ENCODE results near the gene ELL3.
"Not testable (repeated sequence)": the region's sequence is repeated elsewhere in the genome, so short reads cannot be mapped to it uniquely, and the experiment has no call there.

Gene ELL3

DNA sequence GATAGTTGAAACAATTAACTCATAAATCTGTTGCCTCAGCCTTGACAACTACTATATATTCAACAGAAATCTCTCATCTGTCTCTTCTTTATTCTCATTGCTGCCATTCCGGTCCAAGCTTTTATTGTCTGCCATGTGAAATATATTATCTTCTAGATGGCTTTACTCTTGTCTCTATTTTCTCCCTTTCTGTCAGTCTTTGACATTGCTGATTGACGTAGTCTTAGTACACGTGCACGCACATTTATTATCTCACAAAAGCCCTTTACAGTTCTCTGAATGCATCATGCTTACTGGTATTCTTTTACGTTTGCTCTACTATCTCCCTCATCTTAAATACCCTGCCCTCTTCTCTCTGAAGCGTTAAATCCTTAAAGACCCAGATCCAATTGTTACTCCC lies 24.9 kb downstream of the ELL3 start:
- Histone ChIP-seq H3K79me1 (ENCODE audit: low read depth, low read length) (peaks cover 3% of the 10 kb centered on the region), H3K4me3 (ENCODE audit: low read length in 2 of 2) (no peak overlapping the region), H3K27me3 (ENCODE audit: control insufficient read depth in 3 of 3, insufficient read depth in 3 of 3, low read depth in 1 of 3, low read length in 3 of 3) (no peaks in the 10 kb centered on the region), H2BK120ac (ENCODE audit: low read depth, low read length) (no peak overlapping the region), H2BK5ac (ENCODE audit: low read length) (no peak overlapping the region), H3K9me3 (replicated peaks in 1 of 2; ENCODE audit: control insufficient read depth in 2 of 2, insufficient read depth in 1 of 2, low read depth in 1 of 2, low read length in 2 of 2) (no peaks in the 10 kb centered on the region), H3K4me2 (ENCODE audit: insufficient read depth, low read length, poor library complexity, severe bottlenecking) (no peak overlapping the region), H3K27ac (replicated peaks; ENCODE audit: low read length) (no peak overlapping the region), H3K23ac (ENCODE audit: low read depth, low read length, poor library complexity) (no peak overlapping the region), H3K4ac (ENCODE audit: low read length) (no peak overlapping the region), H3K36me3 (replicated peaks in 1 of 2; ENCODE audit: control insufficient read depth in 2 of 2, insufficient read depth in 2 of 2, low read length in 2 of 2) (peaks cover 9 to 82% of the 10 kb centered on the region in 2 donors), H3K18ac (ENCODE audit: low read length) (no peak overlapping the region), H2BK15ac (ENCODE audit: low read length) (no peak overlapping the region), H3K14ac (ENCODE audit: low read length) (no peak overlapping the region), H4K8ac (ENCODE audit: low read depth, low read length) (no peak overlapping the region), H4K91ac (ENCODE audit: low read depth, low read length, poor library complexity) (no peak overlapping the region), H3K4me1 (ENCODE audit: control insufficient read depth in 2 of 2, insufficient read depth in 1 of 2, low read depth in 1 of 2, low read length in 2 of 2) (peaks cover 0 to 3% of the 10 kb centered on the region in 2 donors), H3K9ac (ENCODE audit: low read depth, low read length, poor library complexity) (no peak overlapping the region), H2AK5ac (ENCODE audit: low read depth, low read length) (no peak overlapping the region), H2AFZ (ENCODE audit: low read length) (no peak overlapping the region), H2BK12ac (ENCODE audit: low read length) (no peak overlapping the region)
- no CpG with 5 or more reads among the region's 6 CpGs for WGBS, 2 donors (ENCODE audit: extremely low coverage in 2 of 2, insufficient read length in 2 of 2, insufficient replicate concordance in 1 of 2)
- DNase-seq (ENCODE audit: low spot score), result no peak

DNA sequence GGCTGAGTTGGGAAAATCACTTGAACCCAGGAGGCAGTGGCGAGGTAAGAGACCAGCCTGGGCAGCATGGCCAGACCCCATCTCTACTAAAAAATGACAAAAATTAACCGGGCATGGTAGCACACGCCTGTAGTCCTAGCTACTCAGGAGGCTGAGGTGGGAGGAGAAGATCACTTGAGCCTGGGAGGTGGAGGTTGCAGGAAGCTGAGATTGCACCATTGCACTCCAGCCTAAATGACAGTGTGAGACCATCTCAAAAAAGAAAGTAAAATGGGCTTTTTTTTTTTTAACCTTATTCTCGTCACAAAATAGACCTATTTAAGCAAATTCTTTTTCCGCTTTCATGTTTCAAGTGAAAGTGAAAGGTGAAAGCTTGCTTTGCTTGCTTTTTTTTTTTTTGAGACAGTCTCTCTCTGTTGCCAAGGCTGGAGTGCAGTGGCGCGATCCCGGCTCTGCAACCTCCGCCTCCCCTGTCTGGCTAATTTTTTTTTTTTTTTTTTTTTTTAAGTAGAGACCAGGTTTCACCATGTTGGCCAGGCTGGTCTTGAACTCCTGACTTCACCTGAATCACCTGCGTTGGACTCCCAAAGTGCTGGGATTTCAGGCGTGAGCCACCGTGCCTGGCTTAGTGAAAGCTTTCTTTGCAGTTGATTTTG lies 26.9 kb downstream of the ELL3 start:
- no CpG with 5 or more reads among the region's 12 CpGs for WGBS, 2 donors (ENCODE audit: extremely low coverage in 2 of 2, insufficient read length in 2 of 2, insufficient replicate concordance in 1 of 2)
- H2BK120ac ChIP-seq (ENCODE audit: low read depth, low read length), result no peak overlapping the region
- H2BK5ac ChIP-seq (ENCODE audit: low read length), result no peak overlapping the region
- no peak overlapping the region for H4K91ac ChIP-seq (ENCODE audit: low read depth, low read length, poor library complexity)
- peaks cover 0 to 3% of the 10 kb centered on the region in 2 donors for H3K4me1 ChIP-seq (ENCODE audit: control insufficient read depth in 2 of 2, insufficient read depth in 1 of 2, low read depth in 1 of 2, low read length in 2 of 2)
- no peak overlapping the region for H2BK12ac ChIP-seq (ENCODE audit: low read length)
- H3K4me3 ChIP-seq (ENCODE audit: low read length in 2 of 2), result no peak overlapping the region
- no peak overlapping the region for H4K8ac ChIP-seq (ENCODE audit: low read depth, low read length)
- H3K79me1 ChIP-seq (ENCODE audit: low read depth, low read length), result peaks cover 3% of the 10 kb centered on the region
- no peak for DNase-seq (ENCODE audit: low spot score)
- H3K27ac ChIP-seq (replicated peaks; ENCODE audit: low read length), result no peak overlapping the region
- no peaks in the 10 kb centered on the region for H3K27me3 ChIP-seq (ENCODE audit: control insufficient read depth in 3 of 3, insufficient read depth in 3 of 3, low read depth in 1 of 3, low read length in 3 of 3)
- no peaks in the 10 kb centered on the region for H3K9me3 ChIP-seq (replicated peaks in 1 of 2; ENCODE audit: control insufficient read depth in 2 of 2, insufficient read depth in 1 of 2, low read depth in 1 of 2, low read length in 2 of 2)
- no peak overlapping the region for H3K14ac ChIP-seq (ENCODE audit: low read length)
- H2AK5ac ChIP-seq (ENCODE audit: low read depth, low read length), result no peak overlapping the region
- no peak overlapping the region for H3K4me2 ChIP-seq (ENCODE audit: insufficient read depth, low read length, poor library complexity, severe bottlenecking)
- H3K18ac ChIP-seq (ENCODE audit: low read length), result no peak overlapping the region
- H2BK15ac ChIP-seq (ENCODE audit: low read length), result no peak overlapping the region
- no peak overlapping the region for H3K4ac ChIP-seq (ENCODE audit: low read length)
- peaks cover 9 to 61% of the 10 kb centered on the region in 2 donors for H3K36me3 ChIP-seq (replicated peaks in 1 of 2; ENCODE audit: control insufficient read depth in 2 of 2, insufficient read depth in 2 of 2, low read length in 2 of 2)
- H3K9ac ChIP-seq (ENCODE audit: low read depth, low read length, poor library complexity), result no peak overlapping the region
- no peak overlapping the region for H2AFZ ChIP-seq (ENCODE audit: low read length)
- no peak overlapping the region for H3K23ac ChIP-seq (ENCODE audit: low read depth, low read length, poor library complexity)

DNA sequence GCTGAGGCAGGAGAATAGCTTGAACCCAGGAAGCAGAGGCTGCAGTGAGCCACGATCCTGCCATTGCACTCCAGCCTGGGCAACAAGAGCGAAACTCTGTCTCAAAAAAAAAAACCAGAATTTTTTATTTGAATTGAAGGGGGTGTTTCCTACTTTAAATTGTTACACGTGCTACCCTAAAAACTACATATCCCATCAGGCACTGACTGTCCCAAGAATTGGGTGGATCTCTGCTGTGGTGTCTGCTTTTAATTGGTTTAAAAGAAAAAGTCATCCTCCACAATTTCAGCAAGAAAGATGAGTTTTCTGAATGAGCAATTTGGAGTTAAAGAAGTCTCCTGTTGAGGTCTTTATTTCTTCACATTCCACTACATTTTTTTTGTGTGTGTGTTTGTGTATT lies 28.4 kb downstream of the ELL3 start:
- Histone ChIP-seq H3K79me1 (ENCODE audit: low read depth, low read length) (peaks cover 3% of the 10 kb centered on the region), H3K23ac (ENCODE audit: low read depth, low read length, poor library complexity) (no peak overlapping the region), H3K27ac (replicated peaks; ENCODE audit: low read length) (no peak overlapping the region), H3K9me3 (replicated peaks in 1 of 2; ENCODE audit: control insufficient read depth in 2 of 2, insufficient read depth in 1 of 2, low read depth in 1 of 2, low read length in 2 of 2) (no peaks in the 10 kb centered on the region), H2BK120ac (ENCODE audit: low read depth, low read length) (no peak overlapping the region), H3K18ac (ENCODE audit: low read length) (no peak overlapping the region), H2BK15ac (ENCODE audit: low read length) (no peak overlapping the region), H3K4me3 (ENCODE audit: low read length in 2 of 2) (peak overlapping the region in 1 of 2 donors; percentile 70), H3K27me3 (ENCODE audit: control insufficient read depth in 3 of 3, insufficient read depth in 3 of 3, low read depth in 1 of 3, low read length in 3 of 3) (no peaks in the 10 kb centered on the region), H3K4me1 (ENCODE audit: control insufficient read depth in 2 of 2, insufficient read depth in 1 of 2, low read depth in 1 of 2, low read length in 2 of 2) (peaks cover 0 to 3% of the 10 kb centered on the region in 2 donors), H2AFZ (ENCODE audit: low read length) (no peak overlapping the region), H3K4me2 (ENCODE audit: insufficient read depth, low read length, poor library complexity, severe bottlenecking) (no peak overlapping the region), H4K91ac (ENCODE audit: low read depth, low read length, poor library complexity) (no peak overlapping the region), H3K9ac (ENCODE audit: low read depth, low read length, poor library complexity) (no peak overlapping the region), H2AK5ac (ENCODE audit: low read depth, low read length) (no peak overlapping the region), H3K4ac (ENCODE audit: low read length) (no peak overlapping the region), H2BK12ac (ENCODE audit: low read length) (no peak overlapping the region), H2BK5ac (ENCODE audit: low read length) (no peak overlapping the region), H3K14ac (ENCODE audit: low read length) (no peak overlapping the region), H3K36me3 (replicated peaks in 1 of 2; ENCODE audit: control insufficient read depth in 2 of 2, insufficient read depth in 2 of 2, low read length in 2 of 2) (peaks cover 4 to 47% of the 10 kb centered on the region in 2 donors), H4K8ac (ENCODE audit: low read depth, low read length) (no peak overlapping the region)
- no CpG with 5 or more reads among the region's 3 CpGs for WGBS, 2 donors (ENCODE audit: extremely low coverage in 2 of 2, insufficient read length in 2 of 2, insufficient replicate concordance in 1 of 2)
- no peak for DNase-seq (ENCODE audit: low spot score)

DNA sequence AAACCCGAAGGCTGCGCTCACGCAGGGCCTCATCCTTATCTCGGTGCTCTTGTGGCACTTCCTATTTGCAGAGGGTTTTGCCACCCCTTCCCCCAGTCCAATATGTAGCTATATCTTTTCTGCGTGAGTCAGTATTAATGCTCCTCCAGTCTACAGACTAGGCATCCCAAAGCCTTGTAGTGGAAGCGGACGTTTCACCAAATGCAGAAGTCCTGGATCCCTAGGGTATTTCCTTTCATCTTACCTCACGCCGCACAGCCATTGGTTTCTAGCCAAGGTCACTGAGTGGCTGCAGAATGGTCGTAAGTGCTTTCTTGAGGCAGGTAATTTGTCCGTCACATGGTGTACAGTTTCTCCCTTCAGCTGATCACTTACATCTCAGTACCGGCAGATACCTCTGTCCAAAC lies 29.9 kb downstream of the ELL3 start:
- peak overlapping the region; percentile 92 for H2AFZ ChIP-seq (ENCODE audit: low read length)

More for the DNA sequence above, 29.9 kb downstream of the ELL3 start:
- H2BK5ac ChIP-seq (ENCODE audit: low read length); H2BK120ac ChIP-seq (ENCODE audit: low read depth, low read length); H2AK5ac ChIP-seq (ENCODE audit: low read depth, low read length); H3K4me1 ChIP-seq (ENCODE audit: control insufficient read depth in 2 of 2, insufficient read depth in 1 of 2, low read depth in 1 of 2, low read length in 2 of 2); H3K9me3 ChIP-seq (replicated peaks in 1 of 2; ENCODE audit: control insufficient read depth in 2 of 2, insufficient read depth in 1 of 2, low read depth in 1 of 2, low read length in 2 of 2); H2BK12ac ChIP-seq (ENCODE audit: low read length); H3K4ac ChIP-seq (ENCODE audit: low read length); H3K27me3 ChIP-seq (ENCODE audit: control insufficient read depth in 3 of 3, insufficient read depth in 3 of 3, low read depth in 1 of 3, low read length in 3 of 3); H4K8ac ChIP-seq (ENCODE audit: low read depth, low read length); H4K91ac ChIP-seq (ENCODE audit: low read depth, low read length, poor library complexity); H3K14ac ChIP-seq (ENCODE audit: low read length); H3K79me1 ChIP-seq (ENCODE audit: low read depth, low read length); H3K23ac ChIP-seq (ENCODE audit: low read depth, low read length, poor library complexity); H2BK15ac ChIP-seq (ENCODE audit: low read length): not testable (repeated sequence)
- peak; percentile 0 for DNase-seq (ENCODE audit: low spot score)
- H3K27ac ChIP-seq (replicated peaks; ENCODE audit: low read length), result peak overlapping the region; percentile 87
- H3K9ac ChIP-seq (ENCODE audit: low read depth, low read length, poor library complexity), result peak overlapping the region; percentile 91
- H3K18ac ChIP-seq (ENCODE audit: low read length), result peak overlapping the region; percentile 95
- peak overlapping the region; percentile 43 for H3K4me2 ChIP-seq (ENCODE audit: insufficient read depth, low read length, poor library complexity, severe bottlenecking)
- no CpG with 5 or more reads among the region's 12 CpGs for WGBS, 2 donors (ENCODE audit: extremely low coverage in 2 of 2, insufficient read length in 2 of 2, insufficient replicate concordance in 1 of 2)
- H3K4me3 ChIP-seq (ENCODE audit: low read length in 2 of 2), result peak overlapping the region; percentile 70 to 95
- H3K36me3 ChIP-seq (replicated peaks in 1 of 2; ENCODE audit: control insufficient read depth in 2 of 2, insufficient read depth in 2 of 2, low read length in 2 of 2), result peaks cover 2 to 32% of the 10 kb centered on the region in 2 donors

All from neuronal stem cell (in vitro differentiated cells).